Endothelial cell (in vitro differentiated cells): ENCODE data around the gene USH2A. TPM values are rescaled to one million over a fixed set of nuclear protein-coding genes. Genes with fewer than 3 reads are reported as not detected.

Experiments
- DNase-seq: peaks from one replicate; pipeline ENCODE4 v3.0.0; 2021; ENCODE audit warnings: low spot score
- H3K27ac Mint-ChIP-seq: one replicate; pipeline ENCODE4 v1.8.0; 2021; ENCODE audit warnings: mixed read lengths, inconsistent platforms; ENCODE audit not compliant: unreplicated experiment
- H3K27me3 Mint-ChIP-seq: one replicate; pipeline ENCODE4 v1.8.0; 2021; ENCODE audit warnings: mild to moderate bottlenecking, moderate library complexity, mixed read lengths, inconsistent platforms; ENCODE audit not compliant: unreplicated experiment
- H3K36me3 Mint-ChIP-seq: one replicate; pipeline ENCODE4 v1.8.0; 2021; ENCODE audit warnings: mild to moderate bottlenecking, low read depth, mixed read lengths, inconsistent platforms; ENCODE audit not compliant: unreplicated experiment
- H3K4me1 Mint-ChIP-seq: one replicate; pipeline ENCODE4 v1.8.0; 2021; ENCODE audit warnings: mild to moderate bottlenecking, mixed read lengths, inconsistent platforms; ENCODE audit not compliant: unreplicated experiment
- H3K4me3 Mint-ChIP-seq: one replicate; pipeline ENCODE4 v1.8.0; 2021; ENCODE audit warnings: mild to moderate bottlenecking, mixed read lengths, inconsistent platforms; ENCODE audit not compliant: unreplicated experiment
- H3K9me3 Mint-ChIP-seq: one replicate; pipeline ENCODE4 v1.8.0; 2021; ENCODE audit warnings: mixed read lengths, inconsistent platforms; ENCODE audit not compliant: unreplicated experiment
- CTCF ChIP-seq: fragments of 200-600 bp; sonication (generic); IDR thresholded peaks from one replicate; pipeline ENCODE4 v1.5.0; 2021; ENCODE audit warnings: antibody characterized with exemption; ENCODE audit not compliant: unreplicated experiment
- total RNA-seq: library from RNA; stranded (reverse); fragmentation: NEBNext Ultra II Directional; extraction: Animal tissue kit (Norgen Biotek cat#: 25700); gene quantifications from one replicate; pipeline ENCODE4 v1.2.1, GENCODE V29; 2021; ENCODE audit not compliant: unreplicated experiment

USH2A gene
- total RNA-seq, 1 donor from 2014 or later = not detected

- Mint-ChIP-seq H3K36me3 (no peaks in the 10 kb centered on the region), H3K9me3 (no peaks in the 10 kb centered on the region), H3K27me3 (no peaks in the 10 kb centered on the region), H3K4me3 (no peak overlapping the region), H3K4me1 (no peaks in the 10 kb centered on the region), H3K27ac (no peak overlapping the region)
- TF ChIP-seq CTCF = no peak
- DNase-seq = no peak
These were observed 35.5 kb downstream of the USH2A start for GRCh38 chr1:216387782-216388181.

- no peaks in the 10 kb centered on the region for H3K4me1 Mint-ChIP-seq
- H3K27ac Mint-ChIP-seq = no peak overlapping the region
- no peak for DNase-seq
- no peaks in the 10 kb centered on the region for H3K27me3 Mint-ChIP-seq
- H3K36me3 Mint-ChIP-seq = no peaks in the 10 kb centered on the region
- no peak for TF ChIP-seq CTCF
- no peak overlapping the region for H3K4me3 Mint-ChIP-seq
- H3K9me3 Mint-ChIP-seq = no peaks in the 10 kb centered on the region
These were observed 43.8 kb downstream of the USH2A start for GRCh38 chr1:216379441-216379840.

- H3K4me3 Mint-ChIP-seq = no peak overlapping the region
- no peak for TF ChIP-seq CTCF
- no peaks in the 10 kb centered on the region for H3K9me3 Mint-ChIP-seq
- no peak overlapping the region for H3K27ac Mint-ChIP-seq
- DNase-seq = no peak
- H3K36me3 Mint-ChIP-seq = no peaks in the 10 kb centered on the region
- no peaks in the 10 kb centered on the region for H3K27me3 Mint-ChIP-seq
- no peaks in the 10 kb centered on the region for H3K4me1 Mint-ChIP-seq
These were observed 55.0 kb downstream of the USH2A start for GRCh38 chr1:216368249-216368648.

- Mint-ChIP-seq H3K9me3 (no peaks in the 10 kb centered on the region), H3K27ac (no peak overlapping the region), H3K36me3 (no peaks in the 10 kb centered on the region), H3K27me3 (no peaks in the 10 kb centered on the region), H3K4me1 (no peaks in the 10 kb centered on the region), H3K4me3 (no peak overlapping the region)
- DNase-seq = no peak
- TF ChIP-seq CTCF = no peak
These were observed 56.3 kb downstream of the USH2A start for GRCh38 chr1:216366979-216367378.

- Mint-ChIP-seq H3K4me3 (no peak overlapping the region), H3K27me3 (no peaks in the 10 kb centered on the region), H3K27ac (no peak overlapping the region), H3K36me3 (no peaks in the 10 kb centered on the region), H3K9me3 (no peaks in the 10 kb centered on the region), H3K4me1 (no peaks in the 10 kb centered on the region)
- no peak for TF ChIP-seq CTCF
- no peak for DNase-seq
These were observed 66.3 kb downstream of the USH2A start for GRCh38 chr1:216356945-216357344.
